Endothelial cell of umbilical vein (primary cell): ENCODE data around the gene CYP2D6.

ENCODE experiments used
- CTCF ChIP-seq, 2 donors: IDR thresholded peaks; 1 replicate in 1 of 2; 2 replicates in 1 of 2; pipeline ENCODE4 v1.5.1; 2011; ENCODE audit warnings: low read length in 2 of 2, mild to moderate bottlenecking in 2 of 2, moderate library complexity in 2 of 2, control low read depth in 1 of 2, inconsistent platforms in 1 of 2, low read depth in 1 of 2; ENCODE audit not compliant: insufficient read depth in 1 of 2; ENCODE audit errors: extremely low read depth in 1 of 2
- EZH2 ChIP-seq: IDR thresholded peaks from 2 replicates; pipeline ENCODE4 v1.6.1; 2012; ENCODE audit warnings: borderline replicate concordance, low read depth, mild to moderate bottlenecking, moderate library complexity, low read length, inconsistent platforms; ENCODE audit not compliant: severe bottlenecking
- MYC ChIP-seq: IDR thresholded peaks from one replicate; pipeline ENCODE4 v1.6.1; 2011; ENCODE audit warnings: mild to moderate bottlenecking, low read depth, low read length
- POLR2A ChIP-seq: IDR thresholded peaks from 2 replicates; pipeline ENCODE4 v1.6.1; 2012; ENCODE audit warnings: low read depth, mild to moderate bottlenecking, control low read depth, low read length
- POLR2AphosphoS5 ChIP-seq: IDR thresholded peaks from 2 replicates; pipeline ENCODE4 v1.6.1; 2012; ENCODE audit warnings: low read depth, mild to moderate bottlenecking, control low read depth, low read length, moderate library complexity; ENCODE audit not compliant: insufficient read depth
- TF ChIP-seq, protein P1 (sequence below): IDR thresholded peaks from 2 replicates; pipeline ENCODE4 v1.6.1; 2011; ENCODE audit not compliant: insufficient read depth, insufficient read length

DNA sequence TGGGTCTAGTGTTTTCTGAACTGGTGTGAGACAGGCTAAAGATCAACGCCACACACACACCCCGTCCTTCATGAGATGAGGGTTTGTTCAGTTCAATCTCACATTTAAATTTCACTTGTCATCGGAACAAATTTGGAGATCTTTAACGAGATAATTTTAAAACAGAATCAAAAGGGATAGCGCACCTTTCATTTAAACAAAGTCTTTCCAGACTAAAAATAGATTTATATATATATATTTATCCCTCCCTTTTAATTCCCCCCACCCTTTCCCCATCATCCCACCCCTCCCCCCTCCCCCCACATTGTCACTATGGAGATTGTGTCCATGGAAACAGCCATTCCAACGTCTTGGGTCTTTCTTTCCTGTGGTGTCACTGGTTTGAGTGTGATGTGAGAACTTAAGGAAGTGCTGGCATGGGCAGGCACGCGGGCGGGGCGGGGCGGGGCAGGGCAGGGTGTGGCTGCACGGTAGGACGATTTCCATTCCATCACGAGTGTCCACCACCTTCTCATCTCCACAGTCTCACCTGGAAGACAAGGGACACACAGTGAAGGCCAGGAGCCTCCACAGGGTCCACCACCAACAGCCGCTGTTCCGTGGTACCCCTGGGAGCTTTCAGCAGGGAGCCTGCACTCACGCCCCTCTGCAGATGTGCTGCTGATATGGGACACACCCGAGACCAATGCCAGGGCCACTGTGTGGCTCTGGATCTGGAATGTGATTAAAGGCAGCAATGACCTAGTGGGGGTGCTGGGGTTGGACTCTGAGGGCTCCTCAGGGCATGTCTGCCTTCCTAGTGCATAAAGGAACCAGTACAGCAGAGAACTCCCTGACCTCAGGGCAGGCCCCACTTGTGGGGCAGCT lies 30.5 kb upstream of the CYP2D6 start:
- TF ChIP-seq EZH2 (no peak), CTCF (IDR thresholded peaks at IDR 0.05; ENCODE audit: extremely low read depth in 1 of 2, insufficient read depth in 1 of 2, low read depth in 1 of 2, low read length in 2 of 2) (no peak), POLR2AphosphoS5 (no peak), POLR2A (no peak), MYC (no peak)
- TF ChIP-seq, protein P1, sequence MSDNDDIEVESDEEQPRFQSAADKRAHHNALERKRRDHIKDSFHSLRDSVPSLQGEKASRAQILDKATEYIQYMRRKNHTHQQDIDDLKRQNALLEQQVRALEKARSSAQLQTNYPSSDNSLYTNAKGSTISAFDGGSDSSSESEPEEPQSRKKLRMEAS = no peak
